H1 (cell line): ENCODE measurements around the gene GSDME. TPM values are rescaled to one million over a fixed set of nuclear protein-coding genes. Genes with fewer than 3 reads are reported as not detected.
A peak's percentile ranks its signal among the peaks of the same experiment; 100 is the strongest.

ENCODE experiments used
- CTCF ChIA-PET: fragments of 300-600 bp; sonication (Branson Sonifier 250); formaldehyde crosslinking; loops from one replicate; lab custom pipeline; 2021; ENCODE audit not compliant: partially characterized antibody; lab: Charles Lee
- POLR2A ChIA-PET: fragments of 300-600 bp; sonication (Branson Sonifier 250); formaldehyde crosslinking; loops from one replicate; lab custom pipeline; 2021; ENCODE audit warnings: inconsistent platforms; ENCODE audit not compliant: partially characterized antibody; lab: Charles Lee
- DNase-seq, 2 experiments: peaks; one replicate each; pipeline versions ENCODE4 v3.0.0 to v3.0.0-alpha.2; 2010 to 2022; ENCODE audit warnings: low spot score in 2 of 2, low read depth in 1 of 2, mixed read lengths in 1 of 2
- FAIRE-seq: peaks from 2 replicates; lab custom pipeline; 2011; peaks lifted over from hg19 to GRCh38; lab: Jason Lieb, UNC
- H2AFZ ChIP-seq: 2 replicates; pipeline ENCODE4 v1.8.1; 2012; ENCODE audit warnings: low read length, inconsistent platforms
- H2AK5ac ChIP-seq: 2 replicates; pipeline ENCODE4 v1.6.1; 2013; ENCODE audit warnings: low read depth, low read length
- H2BK120ac ChIP-seq: replicated peaks from 2 replicates; pipeline ENCODE3; 2013; ENCODE audit warnings: low read depth, low read length, inconsistent platforms
- H2BK12ac ChIP-seq: 2 replicates; pipeline ENCODE4 v1.6.1; 2013; ENCODE audit warnings: low read depth, low read length
- H2BK15ac ChIP-seq: 2 replicates; pipeline ENCODE4 v1.6.1; 2013; ENCODE audit warnings: low read length
- H2BK20ac ChIP-seq: 2 replicates; pipeline ENCODE4 v1.6.1; 2013; ENCODE audit warnings: low read length
- H2BK5ac ChIP-seq: 2 replicates; pipeline ENCODE4 v1.6.1; 2013; ENCODE audit warnings: low read depth, low read length
- H3K14ac ChIP-seq: 2 replicates; pipeline ENCODE4 v1.6.1; 2013; ENCODE audit warnings: inconsistent platforms; ENCODE audit not compliant: insufficient read length
- H3K18ac ChIP-seq: 2 replicates; pipeline ENCODE4 v1.6.1; 2013; ENCODE audit warnings: low read length; ENCODE audit errors: extremely low read depth
- H3K23ac ChIP-seq: 2 replicates; pipeline ENCODE4 v1.6.1; 2013; ENCODE audit warnings: inconsistent platforms; ENCODE audit not compliant: insufficient read length
- H3K23me2 ChIP-seq: 2 replicates; pipeline ENCODE4 v1.6.1; 2013; ENCODE audit warnings: low read depth, low read length
- H3K27ac ChIP-seq: 2 replicates; pipeline ENCODE4 v1.6.1; 2011; ENCODE audit warnings: low read depth, low read length, inconsistent platforms
- H3K27me3 ChIP-seq, 4 experiments: replicated peaks in 1 of 4; 1 replicate in 1 of 4; 2 replicates in 3 of 4; pipeline versions ENCODE4 v1.6.1 to v1.8.1; 2011 to 2013; ENCODE audit warnings: low read length in 3 of 4, mild to moderate bottlenecking in 3 of 4, inconsistent platforms in 2 of 4, mixed read lengths in 2 of 4, moderate library complexity in 1 of 4; ENCODE audit not compliant: control insufficient read depth in 3 of 4, insufficient read depth in 3 of 4; ENCODE audit errors: extremely low read depth in 1 of 4
- H3K36me3 ChIP-seq, 4 experiments: 2 replicates each; pipeline versions ENCODE4 v1.6.1 to v1.8.1; 2011 to 2013; ENCODE audit warnings: mild to moderate bottlenecking in 4 of 4, low read length in 3 of 4, moderate library complexity in 2 of 4, control low read depth in 1 of 4, inconsistent platforms in 1 of 4; ENCODE audit not compliant: insufficient read depth in 4 of 4, control insufficient read depth in 2 of 4
- H3K4ac ChIP-seq: replicated peaks from 2 replicates; pipeline ENCODE3; 2013; ENCODE audit warnings: low read length, low read depth, mixed read lengths, inconsistent platforms; ENCODE audit not compliant: insufficient read length
- H3K4me1 ChIP-seq, 4 experiments: replicated peaks in 1 of 4; 1 replicate in 1 of 4; 2 replicates in 3 of 4; pipeline versions ENCODE4 v1.6.1 to v1.8.1; 2011 to 2013; ENCODE audit warnings: low read length in 3 of 4, inconsistent platforms in 2 of 4, mixed read lengths in 1 of 4; ENCODE audit not compliant: insufficient read depth in 4 of 4, control insufficient read depth in 3 of 4
- H3K4me2 ChIP-seq, 2 experiments: 2 replicates each; pipeline versions ENCODE4 v1.6.1 to v1.8.1; 2011 to 2013; ENCODE audit warnings: low read depth in 2 of 2, low read length in 2 of 2, control low read depth in 1 of 2, inconsistent platforms in 1 of 2, mild to moderate bottlenecking in 1 of 2; ENCODE audit not compliant: insufficient read depth in 1 of 2
- H3K4me3 ChIP-seq, 4 experiments: fragments of 200-600, 300-600 bp in 1 of 4; sonication (generic), shearing (Covaris generic), sonication (Bioruptor Twin) in 1 of 4; 2 replicates each; pipeline versions ENCODE4 v1.5.1 to v1.8.1; 2011 to 2016; ENCODE audit warnings: low read length in 4 of 4, low read depth in 3 of 4, control low read depth in 2 of 4, inconsistent platforms in 2 of 4, mild to moderate bottlenecking in 2 of 4, mixed read lengths in 1 of 4, moderate library complexity in 1 of 4; ENCODE audit not compliant: insufficient read depth in 2 of 4; ENCODE audit errors: extremely low read depth in 1 of 4
- H3K56ac ChIP-seq: replicated peaks from 2 replicates; pipeline ENCODE3; 2013; ENCODE audit warnings: low read depth, mild to moderate bottlenecking, mixed read lengths, low read length, inconsistent platforms; ENCODE audit not compliant: insufficient read length
- H3K79me1 ChIP-seq: 2 replicates; pipeline ENCODE4 v1.6.1; 2013; ENCODE audit warnings: low read depth, low read length, control low read depth
- H3K79me2 ChIP-seq, 2 experiments: 2 replicates each; pipeline versions ENCODE4 v1.6.1 to v1.8.1; 2012 to 2013; ENCODE audit warnings: low read length in 2 of 2, mild to moderate bottlenecking in 2 of 2, inconsistent platforms in 1 of 2; ENCODE audit not compliant: insufficient read depth in 2 of 2, control insufficient read depth in 1 of 2
- H3K9ac ChIP-seq, 4 experiments: replicated peaks in 1 of 4; 1 replicate in 1 of 4; 2 replicates in 3 of 4; pipeline versions ENCODE4 v1.6.1 to v1.8.1; 2011 to 2013; ENCODE audit warnings: low read depth in 3 of 4, low read length in 3 of 4, control low read depth in 2 of 4, mild to moderate bottlenecking in 2 of 4, moderate library complexity in 2 of 4, inconsistent platforms in 1 of 4; ENCODE audit errors: extremely low read depth in 1 of 4
- H3K9me3 ChIP-seq, 2 experiments: 2 replicates each; pipeline versions ENCODE4 v1.6.1 to v1.8.1; 2012 to 2013; ENCODE audit warnings: mild to moderate bottlenecking in 2 of 2, moderate library complexity in 2 of 2, control low read depth in 1 of 2, inconsistent platforms in 1 of 2, low read depth in 1 of 2, low read length in 1 of 2, mixed read lengths in 1 of 2; ENCODE audit not compliant: insufficient read depth in 2 of 2
- H4K20me1 ChIP-seq, 2 experiments: replicated peaks in 1 of 2; 2 replicates each; pipeline versions ENCODE3 to v1.8.1; 2011 to 2013; ENCODE audit warnings: inconsistent platforms in 2 of 2, low read length in 2 of 2, mild to moderate bottlenecking in 1 of 2; ENCODE audit not compliant: insufficient read depth in 2 of 2, control insufficient read depth in 1 of 2
- H4K5ac ChIP-seq: 2 replicates; pipeline ENCODE4 v1.6.1; 2013; ENCODE audit warnings: low read length, low read depth, mixed read lengths, inconsistent platforms; ENCODE audit not compliant: insufficient read length
- H4K8ac ChIP-seq: 2 replicates; pipeline ENCODE4 v1.8.0; 2013; ENCODE audit warnings: mild to moderate bottlenecking, moderate library complexity, low read length, inconsistent platforms; ENCODE audit not compliant: insufficient read depth; ENCODE audit errors: extremely low read depth
- H4K91ac ChIP-seq: replicated peaks from 2 replicates; pipeline ENCODE3; 2013; ENCODE audit warnings: low read length, mixed read lengths, inconsistent platforms; ENCODE audit not compliant: insufficient read length
- POLR2A ChIP-seq, 2 experiments: IDR thresholded peaks; 1 replicate in 1 of 2; 2 replicates in 1 of 2; pipeline ENCODE4 v1.6.1; 2011; ENCODE audit warnings: low read depth in 2 of 2, low read length in 2 of 2, mild to moderate bottlenecking in 2 of 2; ENCODE audit errors: control extremely low read depth in 1 of 2
- WGBS, 2 experiments: shearing (Covaris generic) in 1 of 2; methylation state at CpG; one replicate each; pipeline versions ENCODE4 v1.1.6 to v1.1.7; 2013 to 2015; ENCODE audit warnings: low lambda C conversion rate in 2 of 2, mixed read lengths in 2 of 2, inconsistent platforms in 1 of 2, low coverage in 1 of 2, missing lambda C conversion rate in 1 of 2; ENCODE audit not compliant: insufficient replicate concordance in 2 of 2, insufficient coverage in 1 of 2, insufficient read length in 1 of 2; ENCODE audit errors: extremely low coverage in 1 of 2, missing lambda C conversion rate in 1 of 2; 5-methylcytosine and 5-hydroxymethylcytosine counted together
- polyA plus RNA-seq, 7 experiments: library from polyadenylated mRNA; depleted of rRNA in 3 of 7; stranded (reverse) in 5 of 7; unstranded in 2 of 7; fragments of >200 nt in 5 of 7; fragments of 200-250 nt in 2 of 7; gene quantifications; 1 replicate in 5 of 7; 2 replicates in 1 of 7; 4 replicates in 1 of 7; pipeline versions ENCODE4 v1.2.1 to v1.2.3, GENCODE V29; 2011 to 2013; ENCODE audit warnings: missing spikeins in 2 of 7, mixed read lengths in 2 of 7
- total RNA-seq: library from RNA; stranded (reverse); fragmentation: NEBNext Ultra II Directional; extraction: Animal tissue kit (Norgen Biotek cat#: 25700); gene quantifications from 2 replicates; pipeline ENCODE4 v1.2.1, GENCODE V29; 2021
- TF ChIP-seq, protein P1 (sequence below): IDR thresholded peaks from 2 replicates; pipeline ENCODE4 v1.6.1; 2012; ENCODE audit warnings: inconsistent platforms

Gene GSDME
- total and polyA plus RNA-seq, 2 of the 8 experiments (the other 6 are each of a cell fraction or from before 2014, with no cell fraction given), result 5.4 to 7.6 TPM

DNA sequence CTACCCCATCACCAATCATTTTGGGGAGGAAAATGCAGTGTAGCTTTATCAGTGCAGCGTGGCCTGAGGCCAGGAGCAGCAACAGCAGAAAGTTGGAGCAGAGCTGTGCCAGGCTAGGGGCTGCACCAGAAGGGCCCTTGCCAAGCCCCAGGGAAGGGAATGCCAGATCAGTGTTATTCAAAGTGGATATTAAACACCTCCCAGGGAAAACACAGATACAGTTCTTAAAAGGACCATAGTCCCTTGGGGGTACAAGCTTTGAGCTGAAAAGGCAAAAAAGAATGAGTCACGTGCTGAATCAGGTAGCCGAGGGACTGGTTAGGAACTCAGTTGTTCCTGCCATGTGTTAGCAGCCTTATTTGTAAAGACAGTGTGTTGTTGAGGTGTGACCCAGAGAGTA lies 54.0 kb downstream of the GSDME start:
- no peaks in the 10 kb centered on the region for H3K79me1 ChIP-seq
- H3K4me1 ChIP-seq, result peaks cover 2 to 13% (median 5%) of the 10 kb centered on the region in 4 experiments; a peak in 5 of 7 replicates
- H3K9me3 ChIP-seq, result no peaks in the 10 kb centered on the region
- no peak overlapping the region for H3K56ac ChIP-seq
- H3K4me3 ChIP-seq, result no peak overlapping the region
- H4K91ac ChIP-seq, result no peak overlapping the region
- H2BK5ac ChIP-seq, result no peak overlapping the region
- H4K20me1 ChIP-seq, result peaks cover 0 to 4% of the 10 kb centered on the region in 2 experiments
- H2AK5ac ChIP-seq, result no peak overlapping the region
- H3K79me2 ChIP-seq, result no peaks in the 10 kb centered on the region
- H3K27me3 ChIP-seq, result no peaks in the 10 kb centered on the region
- POLR2A ChIA-PET, result no interaction called here
- no peak overlapping the region for H2AFZ ChIP-seq
- FAIRE-seq (no peak), DNase-seq (peak in 1 of 2 experiments; percentile 32)
- 92% methylated on average over 3 of the region's 3 CpGs; no CpG with 5 or more reads in 1 of the 2 experiments for WGBS, 2 experiments
- no peak overlapping the region for H2BK12ac ChIP-seq
- CTCF ChIA-PET, result interaction anchor here (9.2 kb wide), 1 partner anchor 13 kb away, joined by 69 read pairs; no protein-coding TSS in a partner anchor
- no peak overlapping the region for H4K8ac ChIP-seq
- no peak overlapping the region for H3K4me2 ChIP-seq
- no peak overlapping the region; a peak in 1 of 7 replicates for H3K9ac ChIP-seq
- no peak overlapping the region for H3K14ac ChIP-seq
- H3K27ac ChIP-seq, result no peak overlapping the region
- H3K36me3 ChIP-seq, result peaks cover 0 to 3% (median 0%) of the 10 kb centered on the region in 4 experiments; a peak in 2 of 8 replicates
- no peak overlapping the region for H4K5ac ChIP-seq
- TF ChIP-seq POLR2A (IDR thresholded peaks at IDR 0.05; ENCODE audit: control extremely low read depth in 1 of 2, low read depth in 2 of 2, low read length in 2 of 2), result peak in 1 of 2 experiments; percentile 19; a peak in 1 of 3 replicates
- TF ChIP-seq, protein P1, sequence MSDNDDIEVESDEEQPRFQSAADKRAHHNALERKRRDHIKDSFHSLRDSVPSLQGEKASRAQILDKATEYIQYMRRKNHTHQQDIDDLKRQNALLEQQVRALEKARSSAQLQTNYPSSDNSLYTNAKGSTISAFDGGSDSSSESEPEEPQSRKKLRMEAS, result no peak
- H3K4ac ChIP-seq, result no peak overlapping the region
- H3K23ac ChIP-seq, result no peak overlapping the region
- no peak overlapping the region for H2BK120ac ChIP-seq
- H3K18ac ChIP-seq, result no peak overlapping the region
- no peak overlapping the region for H2BK20ac ChIP-seq
- H3K23me2 ChIP-seq, result no peaks in the 10 kb centered on the region
- H2BK15ac ChIP-seq, result no peak overlapping the region
